HG03280 (cell line): ENCODE data around the gene CCDC112.
"Not testable (repeated sequence)": the region's sequence is repeated elsewhere in the genome, so short reads cannot be mapped to it uniquely, and the experiment has no call there.

Source experiments
- ATAC-seq: cut with Tn5 transposase; IDR thresholded peaks from one replicate; pipeline ENCODE4 v1.9.1; 2021; ENCODE audit warnings: mild to moderate bottlenecking, moderate library complexity; ENCODE audit not compliant: unreplicated experiment

CCDC112 gene, protein sequence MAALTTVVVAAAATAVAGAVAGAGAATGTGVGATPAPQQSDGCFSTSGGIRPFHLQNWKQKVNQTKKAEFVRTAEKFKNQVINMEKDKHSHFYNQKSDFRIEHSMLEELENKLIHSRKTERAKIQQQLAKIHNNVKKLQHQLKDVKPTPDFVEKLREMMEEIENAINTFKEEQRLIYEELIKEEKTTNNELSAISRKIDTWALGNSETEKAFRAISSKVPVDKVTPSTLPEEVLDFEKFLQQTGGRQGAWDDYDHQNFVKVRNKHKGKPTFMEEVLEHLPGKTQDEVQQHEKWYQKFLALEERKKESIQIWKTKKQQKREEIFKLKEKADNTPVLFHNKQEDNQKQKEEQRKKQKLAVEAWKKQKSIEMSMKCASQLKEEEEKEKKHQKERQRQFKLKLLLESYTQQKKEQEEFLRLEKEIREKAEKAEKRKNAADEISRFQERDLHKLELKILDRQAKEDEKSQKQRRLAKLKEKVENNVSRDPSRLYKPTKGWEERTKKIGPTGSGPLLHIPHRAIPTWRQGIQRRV

DNA sequence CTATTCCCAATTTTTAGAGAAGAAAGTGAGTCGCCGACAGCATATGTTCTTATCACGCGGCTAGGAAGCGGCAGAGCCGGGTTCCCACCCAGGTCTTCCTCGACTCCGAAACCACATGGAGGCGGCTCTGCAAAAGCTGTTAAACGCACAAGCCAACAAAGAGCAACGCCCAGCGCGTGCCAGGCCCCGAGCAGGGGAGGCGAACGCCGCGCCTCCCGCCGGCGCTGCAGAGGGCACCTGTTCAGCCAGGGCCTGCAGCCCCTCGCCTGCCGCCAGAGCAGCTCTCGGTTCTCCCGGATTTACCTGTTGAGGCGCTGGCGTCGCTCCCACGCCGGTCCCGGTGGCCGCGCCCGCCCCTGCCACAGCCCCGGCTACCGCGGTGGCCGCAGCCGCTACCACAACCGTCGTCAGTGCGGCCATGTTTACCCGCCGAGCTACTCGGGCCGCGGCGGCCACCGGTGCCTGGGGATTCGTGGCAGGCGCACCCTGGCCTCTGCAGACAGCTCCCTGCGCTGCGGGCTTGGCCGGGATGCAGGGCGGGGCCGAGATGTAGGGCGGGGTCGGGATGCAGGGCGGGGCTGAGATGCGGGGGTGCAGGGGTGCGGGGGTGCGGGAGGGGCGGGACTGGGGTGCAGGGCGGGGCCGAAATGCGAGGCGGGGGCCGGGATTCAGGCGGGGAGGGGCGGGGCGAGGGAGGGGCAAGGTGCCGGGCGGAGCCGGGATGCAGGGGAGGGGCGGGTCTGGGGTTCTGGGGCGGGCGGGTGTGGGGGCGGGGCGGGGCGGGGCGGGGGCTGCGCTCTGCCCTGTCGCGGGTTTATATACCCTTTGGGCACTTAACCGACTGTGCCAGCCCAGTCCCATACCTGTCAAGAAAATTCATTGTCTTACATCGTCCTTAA is at the start of gene CCDC112:
Gene CCDC112, minus strand, starts transcription at position 531 of the 899 bp plus-strand sequence. Its CDS starts 111 bp downstream, at position 420.
- ATAC-seq = peak; percentile 76

DNA sequence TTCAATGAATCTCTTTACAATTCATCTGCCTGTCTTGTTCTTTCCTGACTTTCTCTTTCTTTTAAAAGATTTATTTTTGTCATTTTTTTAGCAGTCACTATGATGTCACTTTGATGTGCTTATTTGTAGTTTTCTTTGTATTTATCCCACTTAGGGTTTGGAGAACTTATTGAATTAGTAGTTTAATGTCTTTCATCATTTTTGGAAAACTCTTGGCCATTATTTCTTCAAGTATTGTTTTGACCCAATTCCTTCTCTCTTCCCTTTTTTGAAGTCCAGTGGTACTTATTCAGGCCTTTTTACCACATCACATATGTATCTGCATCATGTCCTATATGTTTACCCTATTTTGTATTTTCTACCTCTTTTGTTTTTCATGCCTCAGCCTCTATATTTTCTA is 48.9 kb upstream of the CCDC112 start:
- no peak for ATAC-seq

DNA sequence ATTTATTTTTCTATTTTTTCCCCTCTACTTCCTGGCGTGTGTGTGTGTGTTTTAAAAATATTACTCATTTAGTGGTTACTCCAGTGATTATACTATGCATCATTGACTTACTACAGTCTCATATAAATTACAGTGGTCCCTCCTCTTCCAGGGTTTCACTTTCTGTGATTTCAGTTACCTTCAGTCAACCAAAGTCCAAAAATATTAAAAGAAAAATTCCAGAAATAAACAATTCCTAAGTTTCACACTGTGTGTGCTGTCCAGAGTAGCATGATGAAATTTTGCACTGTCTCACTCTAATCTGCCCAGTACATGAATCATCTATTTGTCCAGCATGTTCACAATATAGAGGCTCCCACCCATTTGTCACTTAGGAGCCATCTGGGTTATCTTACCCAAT is 47.4 kb upstream of the CCDC112 start:
- no peak for ATAC-seq

DNA sequence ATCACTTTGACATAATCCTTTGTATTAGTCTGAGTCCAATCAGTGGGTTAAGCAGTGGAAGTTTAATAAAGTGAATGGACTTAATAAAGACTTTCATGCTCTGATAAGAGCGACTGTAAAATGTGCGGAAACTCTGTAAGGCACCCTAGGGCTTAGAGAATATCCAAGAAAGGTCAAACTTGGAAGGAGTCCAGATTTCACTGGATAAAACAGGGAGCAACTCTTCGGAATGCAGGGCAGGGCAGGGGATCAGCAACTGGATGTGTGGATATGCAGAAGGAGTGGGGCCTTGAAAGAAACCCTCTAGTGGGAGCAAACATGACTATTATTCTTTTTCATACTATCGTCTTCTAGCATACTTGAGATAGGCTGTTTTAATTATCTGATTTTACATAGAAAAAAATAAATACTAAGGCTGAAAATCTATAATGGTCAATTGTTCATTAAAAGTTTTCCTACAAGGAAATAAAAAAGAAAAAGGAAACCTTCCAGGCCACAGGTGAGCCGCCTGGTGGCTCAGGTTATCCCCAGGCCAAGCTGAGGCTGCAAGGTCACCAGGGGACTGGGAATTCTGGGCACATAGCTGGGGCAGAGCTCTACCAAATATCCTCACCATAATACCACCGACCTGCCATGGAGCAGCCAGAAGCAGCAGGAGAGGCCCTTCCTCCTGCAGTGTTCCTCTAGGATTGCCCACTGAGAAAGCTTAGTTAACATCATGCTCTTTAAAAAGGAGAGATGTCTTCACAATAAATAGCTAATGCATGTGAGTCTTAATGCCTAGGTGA is 46.3 kb upstream of the CCDC112 start:
- no peak for ATAC-seq

DNA sequence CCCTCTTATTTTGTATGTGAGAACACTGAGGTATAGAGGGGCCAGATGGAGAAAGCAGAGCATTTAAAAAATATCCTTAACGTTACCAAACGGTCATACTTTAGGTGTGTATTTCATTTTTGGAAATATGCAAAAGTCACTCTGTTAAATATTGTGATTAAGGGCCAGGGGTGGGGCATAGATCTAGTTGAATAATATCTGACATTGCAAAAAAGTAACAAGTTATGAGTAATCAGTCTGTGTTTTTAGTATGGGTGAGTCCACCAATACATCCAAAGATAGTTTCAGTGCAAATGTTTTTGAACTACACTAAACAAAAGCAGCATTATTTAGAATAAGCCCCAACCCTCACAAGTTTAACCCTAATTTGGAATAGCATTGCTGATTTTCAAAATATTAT is 45.3 kb upstream of the CCDC112 start:
- no peak for ATAC-seq

DNA sequence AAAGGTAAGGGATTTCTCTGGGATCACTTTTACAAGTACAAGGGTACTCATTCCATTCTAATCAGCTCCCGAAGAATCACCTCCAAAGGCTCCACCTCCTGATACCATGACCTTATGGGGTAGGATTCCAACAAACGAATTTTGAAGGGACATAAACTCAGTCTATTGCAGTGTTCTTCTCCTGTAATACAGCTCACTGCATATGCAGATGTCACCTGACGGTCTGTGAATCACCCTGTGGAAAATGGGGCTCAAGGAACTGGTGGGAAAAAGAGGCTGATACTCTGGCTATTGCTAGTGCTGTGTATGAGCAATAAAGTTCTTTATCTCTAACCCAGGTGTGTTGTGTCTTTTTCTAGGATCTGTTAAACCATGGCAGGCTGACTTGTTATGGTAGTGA is 42.4 kb upstream of the CCDC112 start:
- no peak for ATAC-seq

DNA sequence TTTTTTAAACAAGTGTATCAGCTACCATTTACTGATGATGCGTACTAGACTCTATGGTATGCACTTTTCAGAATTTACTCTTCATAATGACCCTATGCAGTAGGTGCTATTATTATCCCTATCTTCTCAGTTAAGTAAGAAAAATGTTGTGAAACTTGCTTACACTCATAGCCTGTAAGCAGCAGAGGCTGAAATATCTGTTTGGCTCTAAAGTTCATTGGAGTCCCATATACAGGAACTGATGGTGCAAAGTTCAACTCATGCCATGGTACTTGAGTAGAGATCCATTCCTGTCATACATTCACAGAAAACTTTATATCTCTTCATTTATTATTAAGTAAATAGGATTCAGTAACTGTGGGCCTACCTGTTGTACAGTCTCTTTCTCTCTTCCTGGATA is 41.4 kb upstream of the CCDC112 start:
- ATAC-seq = no peak

DNA sequence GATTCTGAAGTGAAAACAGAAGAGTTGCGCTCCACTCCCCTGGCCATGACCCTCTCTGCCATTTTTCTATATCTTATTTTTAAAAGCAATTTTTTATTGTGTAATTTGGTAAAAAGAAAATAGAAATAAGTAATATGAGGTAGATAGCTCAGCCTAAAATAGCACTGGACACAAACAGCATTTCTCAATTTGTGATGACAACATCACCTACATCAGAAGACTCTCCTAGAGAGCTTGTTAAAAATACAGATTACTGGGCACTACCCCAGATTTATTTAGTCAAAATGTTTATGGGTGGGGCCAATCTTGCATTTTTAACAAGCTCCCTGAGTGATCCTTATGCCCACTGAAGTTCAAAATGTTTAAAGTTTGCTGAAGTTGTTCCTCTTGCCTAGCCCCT is 40.5 kb upstream of the CCDC112 start:
- ATAC-seq = no peak

DNA sequence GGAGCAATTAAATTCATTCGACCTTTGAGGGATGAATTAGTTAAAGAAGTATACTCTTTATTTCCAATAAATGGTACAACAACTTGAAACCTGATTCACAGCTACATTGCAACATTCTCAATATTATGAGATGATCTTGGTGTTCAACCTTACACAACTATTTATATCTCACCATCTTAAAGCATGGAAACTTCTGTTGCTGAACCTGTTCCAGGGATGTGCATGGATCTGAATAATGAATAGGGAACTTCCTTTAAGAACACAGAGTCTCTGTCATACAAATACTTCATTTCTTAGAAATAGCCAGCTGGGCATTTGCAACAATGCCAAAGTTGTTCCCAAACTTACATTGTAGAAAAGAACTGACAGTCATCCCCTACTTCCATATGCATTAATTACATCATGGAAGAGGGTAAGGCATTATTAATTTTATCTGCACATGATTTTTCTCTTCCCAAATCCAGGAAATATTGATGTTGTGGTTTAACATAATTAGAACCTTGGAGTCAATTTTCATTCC is 39.8 kb upstream of the CCDC112 start:
- ATAC-seq = no peak

DNA sequence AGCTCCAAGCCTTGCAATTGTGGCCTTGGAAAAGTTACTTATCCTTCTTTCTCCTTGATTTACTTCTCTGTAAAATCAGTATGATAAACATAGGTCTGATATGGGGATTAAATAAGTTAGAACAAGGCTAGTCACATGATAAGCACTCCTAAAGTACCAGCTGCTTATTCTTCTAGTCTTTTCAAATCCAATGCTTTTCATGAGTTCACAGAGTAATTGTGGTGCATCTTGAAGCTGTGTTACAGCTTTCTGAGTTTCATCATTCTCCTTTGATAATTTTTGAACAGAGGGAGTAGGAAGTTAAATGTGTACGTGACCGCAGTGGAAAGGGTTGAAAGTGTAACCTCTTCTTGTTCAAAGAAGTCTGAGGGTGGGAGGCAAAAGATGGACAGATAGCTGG is 38.8 kb upstream of the CCDC112 start:
- no peak for ATAC-seq

DNA sequence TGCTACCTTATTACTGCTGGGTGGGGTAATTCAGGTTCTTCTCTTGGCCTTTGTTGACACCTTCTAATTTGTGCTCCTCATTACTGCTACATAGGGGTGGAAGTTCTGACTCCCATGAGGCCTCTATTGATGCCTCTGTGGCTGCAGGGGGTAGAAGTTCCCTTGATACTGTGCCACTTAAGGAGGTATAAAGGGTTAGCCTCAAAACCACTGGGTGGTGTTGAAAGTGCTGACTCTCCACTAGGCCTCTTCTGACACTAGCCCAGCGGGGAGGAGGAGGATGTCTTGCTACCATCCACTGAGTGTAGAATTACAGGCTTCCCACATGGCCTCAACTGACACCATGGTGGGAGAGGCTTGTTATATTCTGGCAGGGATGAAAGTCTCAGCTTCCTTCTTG is 36.7 kb upstream of the CCDC112 start:
- ATAC-seq = no peak

DNA sequence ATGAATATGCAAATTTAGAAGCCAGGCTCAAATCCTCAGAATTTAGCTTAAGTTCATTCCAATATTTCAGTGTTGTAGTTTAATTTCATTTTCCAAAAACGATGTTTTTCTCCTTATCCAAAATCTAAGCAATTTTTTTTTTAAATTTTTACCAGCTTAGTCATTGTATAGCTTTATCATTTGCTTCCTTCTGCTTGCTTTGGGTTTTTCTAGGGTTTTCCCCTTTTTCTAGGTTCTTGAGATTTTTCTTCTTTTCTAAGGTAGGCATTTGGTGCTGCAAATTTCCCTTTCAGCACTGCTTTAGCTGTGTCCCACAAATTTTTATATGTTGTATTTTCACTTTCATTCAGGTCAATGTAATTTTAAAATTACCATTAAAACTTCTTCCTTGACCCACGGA is 34.4 kb upstream of the CCDC112 start:
- ATAC-seq = no peak

DNA sequence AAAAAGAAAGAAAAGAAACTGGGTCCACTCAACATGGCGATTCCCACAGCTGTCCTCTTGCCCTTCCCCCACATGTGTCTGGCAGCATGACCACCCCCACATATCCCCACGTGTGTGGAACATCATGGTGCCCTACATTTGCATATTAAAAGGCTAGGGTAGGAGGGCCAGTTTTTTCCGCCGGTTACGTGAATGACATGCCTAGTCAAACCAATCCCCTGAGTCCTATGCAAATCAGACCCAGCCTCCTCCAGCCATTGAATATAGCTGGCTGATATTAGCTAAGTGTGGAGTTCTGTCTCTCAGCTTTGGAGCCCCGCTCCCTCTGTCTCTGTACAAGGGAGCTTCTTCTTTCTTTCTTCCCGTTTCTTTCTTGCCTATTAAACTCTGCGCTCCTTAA is 33.0 kb upstream of the CCDC112 start:
- ATAC-seq = no peak

DNA sequence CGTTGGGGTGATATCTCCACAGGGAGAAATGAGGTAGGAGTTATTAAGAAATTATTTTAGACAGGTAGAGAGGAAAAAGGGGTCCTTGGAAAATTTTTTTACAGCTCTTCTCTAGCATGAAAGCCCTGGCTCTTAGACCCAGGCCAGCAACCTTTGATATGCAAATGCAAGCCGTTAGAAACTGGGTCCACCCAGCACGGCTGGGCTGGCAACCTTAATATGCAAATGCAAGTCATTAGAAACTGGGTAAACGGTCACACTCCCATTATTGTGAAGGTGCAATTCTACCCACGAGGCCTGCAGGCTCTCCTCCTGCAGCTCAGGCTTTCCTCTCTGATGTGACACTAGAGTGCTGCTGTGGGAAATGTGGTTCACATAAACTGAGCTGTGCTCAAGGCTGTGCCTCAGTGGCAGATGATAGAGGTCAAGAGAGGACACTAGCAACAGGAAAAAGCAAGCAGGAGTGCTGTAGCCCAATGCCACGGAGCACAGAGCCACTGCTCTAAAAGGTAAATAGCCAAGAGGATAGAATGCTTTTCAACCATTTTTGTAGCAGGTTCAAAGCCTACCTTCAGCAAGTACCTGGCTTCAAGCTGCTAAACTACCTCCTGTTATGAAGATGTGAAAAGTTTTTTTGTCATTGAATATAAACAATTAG is 32.3 kb upstream of the CCDC112 start:
- ATAC-seq = not testable (repeated sequence)

DNA sequence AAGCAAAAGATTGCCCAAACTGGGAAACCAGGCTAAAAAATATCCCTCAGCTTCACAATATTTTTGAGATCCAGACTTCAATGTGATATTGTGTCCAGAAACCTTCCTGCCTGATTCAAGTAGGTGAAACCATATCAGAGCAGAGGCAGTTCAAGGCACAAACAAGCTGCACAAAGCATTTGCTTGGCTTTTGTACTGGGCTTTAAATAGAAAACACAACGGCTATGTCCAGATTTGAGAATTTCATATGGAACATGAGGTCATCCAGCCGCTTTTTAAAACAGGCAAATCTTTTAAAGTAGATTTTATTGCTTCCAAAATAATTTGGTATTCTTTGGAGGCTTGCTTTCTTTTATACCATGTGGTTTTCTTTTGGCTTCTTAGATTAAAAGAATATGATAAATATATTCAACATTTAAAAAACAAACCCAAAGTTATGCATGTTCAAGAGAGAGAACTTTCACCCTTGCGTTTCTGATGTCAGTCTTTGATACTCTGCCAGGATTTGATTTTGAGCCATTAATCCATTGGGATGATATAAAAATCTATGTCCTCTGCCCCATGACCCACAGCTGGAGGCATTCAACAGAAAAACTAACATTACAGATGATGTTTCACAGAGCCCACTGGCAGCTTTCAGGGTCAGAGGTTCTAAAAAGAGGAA is 29.0 kb upstream of the CCDC112 start:
- no peak for ATAC-seq

DNA sequence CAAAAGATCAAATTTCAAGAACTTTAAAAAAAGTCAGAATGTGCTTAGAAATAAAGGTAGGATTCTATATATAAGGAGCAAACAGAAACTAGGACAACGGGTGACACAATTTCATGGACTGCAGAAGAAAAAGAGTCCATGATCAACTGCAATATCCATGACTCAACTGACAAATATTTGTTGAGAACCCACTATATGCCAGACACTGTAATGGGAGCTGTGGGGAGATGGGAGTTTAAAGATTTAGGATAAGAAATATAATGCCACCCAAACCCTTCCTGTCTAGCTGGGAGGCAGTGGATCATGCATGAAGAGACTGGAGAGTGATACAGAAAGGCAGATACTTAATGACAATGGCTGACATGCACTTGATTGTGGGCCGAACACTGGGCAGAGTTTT is 27.6 kb upstream of the CCDC112 start:
- no peak for ATAC-seq

DNA sequence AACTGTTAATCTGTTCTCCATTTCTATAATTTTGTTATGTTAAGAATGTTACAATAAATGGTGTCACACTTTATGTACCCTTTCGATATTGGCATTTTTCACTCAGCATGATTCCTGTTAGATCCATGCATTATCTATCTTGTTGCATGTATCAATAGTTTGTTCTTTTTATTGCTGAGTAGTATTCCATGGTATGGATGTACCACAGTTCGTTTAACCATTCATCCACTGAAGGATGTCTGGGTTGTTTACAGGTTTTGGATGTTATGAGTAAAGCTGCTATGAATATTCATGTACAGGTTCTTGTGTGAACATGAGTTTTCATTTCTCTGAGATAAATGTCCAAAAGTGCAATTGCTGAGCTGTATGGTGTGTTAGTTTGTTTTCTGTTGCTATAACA is 26.3 kb upstream of the CCDC112 start:
- ATAC-seq = no peak

DNA sequence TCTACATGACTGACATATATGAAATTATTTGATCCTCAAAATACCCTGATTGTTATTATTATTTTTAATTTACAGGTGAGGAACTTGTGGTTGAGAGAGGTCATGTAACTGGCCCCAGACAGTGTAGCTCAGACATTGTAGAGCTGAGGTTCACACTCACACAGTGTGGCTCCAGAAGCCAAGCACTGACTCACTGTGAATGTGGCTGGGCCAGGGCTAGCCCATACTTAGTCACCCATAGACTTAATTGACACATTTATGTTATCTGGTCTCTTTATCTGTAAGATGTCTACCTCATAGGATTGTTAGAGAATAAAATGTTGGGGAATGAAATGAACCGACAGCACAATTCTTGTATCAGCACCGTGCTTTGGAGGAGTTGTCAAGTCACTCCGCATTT is 24.9 kb upstream of the CCDC112 start:
- ATAC-seq = no peak

DNA sequence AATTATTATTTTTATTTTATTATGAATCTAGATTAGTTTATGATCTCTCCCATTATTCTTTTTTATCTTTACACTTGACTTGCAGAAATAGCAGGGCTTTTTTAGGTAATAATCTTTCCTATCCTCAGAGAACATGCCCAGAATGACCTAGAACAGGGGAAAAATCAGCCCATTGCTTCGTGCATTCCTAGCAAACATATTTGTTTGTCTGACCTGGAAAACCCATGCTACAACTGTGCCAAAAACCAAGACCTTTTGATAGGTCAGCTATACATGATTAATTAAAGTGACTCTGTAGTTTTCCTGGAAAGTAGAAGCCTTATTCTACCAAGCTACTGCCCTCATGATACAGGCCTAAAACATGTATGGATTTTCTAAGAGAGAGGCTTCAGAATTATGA is 24.1 kb upstream of the CCDC112 start:
- ATAC-seq = no peak

DNA sequence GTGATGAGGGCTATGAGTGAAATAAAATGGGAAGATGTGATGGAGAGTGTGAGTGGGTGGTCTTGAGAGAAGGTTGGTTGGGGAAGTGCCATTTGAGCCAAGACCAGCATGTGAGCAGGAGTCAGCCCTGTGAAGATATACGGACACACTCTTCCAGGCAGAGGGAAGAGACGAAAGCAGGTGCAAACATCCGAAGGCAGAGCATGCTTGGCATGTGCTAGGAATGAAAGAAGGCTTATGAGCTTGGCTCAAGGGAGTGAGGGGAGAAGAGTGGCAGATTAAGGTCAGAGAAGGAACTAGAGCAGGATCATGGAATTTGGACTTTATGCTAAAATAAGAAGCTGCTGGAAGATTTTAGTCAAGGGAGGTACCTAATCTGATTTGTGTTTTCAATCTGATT is 23.6 kb upstream of the CCDC112 start:
- ATAC-seq = no peak
